ENCODE data around the gene SPATA22. TPM values are rescaled to one million over a fixed set of nuclear protein-coding genes. Genes with fewer than 3 reads are reported as not detected.
A peak's percentile ranks its signal among the peaks of the same experiment; 100 is the strongest.
"Not testable (repeated sequence)": the region's sequence is repeated elsewhere in the genome, so short reads cannot be mapped to it uniquely, and the experiment has no call there.

Gene SPATA22
- total RNA-seq, 1 donor from 2014 or later: 0.75 TPM

DNA sequence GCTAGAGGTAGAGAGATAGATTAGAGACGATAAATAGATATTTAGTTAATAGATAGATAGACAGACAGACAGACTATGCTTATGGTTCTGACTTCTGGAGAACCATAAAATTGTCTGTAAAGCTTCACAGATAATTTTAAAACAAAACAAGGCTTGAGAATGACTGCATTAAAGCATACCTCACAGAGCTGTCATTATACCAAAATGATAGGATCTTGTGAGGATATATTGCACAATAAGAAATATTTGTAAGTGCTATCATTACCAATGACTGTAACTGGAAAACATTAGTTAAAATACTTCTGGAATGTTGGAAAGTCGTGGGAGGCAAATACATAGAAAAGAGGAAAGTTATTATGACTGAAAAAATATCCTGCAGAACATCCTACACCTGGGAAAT is 69.8 kb downstream of the SPATA22 start:
- ATAC-seq (no peak), DNase-seq (no peak)
- no peaks in the 10 kb centered on the region for H3K4me1 ChIP-seq
- no peaks in the 10 kb centered on the region for H3K36me3 ChIP-seq
- H3K27me3 ChIP-seq: no peaks in the 10 kb centered on the region
- intact Hi-C loops (cut with DNase I): no loop called here
- no peak for TF ChIP-seq CTCF (IDR thresholded peaks at IDR 0.05)
- no peak overlapping the region for H3K27ac ChIP-seq
- no peak overlapping the region for H3K4me3 ChIP-seq
- H3K9me3 ChIP-seq: no peaks in the 10 kb centered on the region

- DNase-seq: no peak
- intact Hi-C loops (cut with DNase I): no loop called here
- Histone ChIP-seq H3K4me1 (no peaks in the 10 kb centered on the region), H3K9me3 (no peaks in the 10 kb centered on the region), H3K27ac (no peak overlapping the region), H3K36me3 (no peaks in the 10 kb centered on the region), H3K27me3 (peaks cover 3% of the 10 kb centered on the region), H3K4me3 (no peak overlapping the region)
- ATAC-seq: no peak
- TF ChIP-seq CTCF (IDR thresholded peaks at IDR 0.05): no peak
Observed at GRCh38 chr17:3400055-3400454, 71.6 kb downstream of the SPATA22 start.

DNA sequence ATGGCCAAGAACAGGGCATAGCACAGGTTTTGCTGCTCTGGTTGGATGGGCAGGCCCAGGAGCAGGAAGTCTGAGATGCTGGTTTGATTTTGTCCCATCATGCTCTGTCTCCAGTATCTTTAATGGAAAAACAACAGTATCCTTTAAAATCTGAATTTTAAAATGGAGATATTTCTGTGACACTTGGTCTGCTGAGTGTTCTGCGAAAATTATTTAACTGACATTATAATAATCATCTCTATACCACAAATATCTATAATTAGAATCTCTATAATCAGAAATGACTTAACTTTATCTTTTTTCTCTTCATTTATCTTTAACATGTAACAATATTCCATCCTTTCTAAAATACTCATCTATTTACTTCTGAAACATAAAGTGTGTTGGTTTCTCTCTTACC is 73.3 kb downstream of the SPATA22 start, which contains the start of gene OR1E1:
OR1E1 (minus strand) TSS at position 101 of the 400 bp plus-strand sequence; CDS start at position 101, 0 bp downstream.
- no peak for ATAC-seq
- no peak within 1 kb of the TSS for H3K4me3 ChIP-seq
- no peak for TF ChIP-seq CTCF (IDR thresholded peaks at IDR 0.05)

DNA sequence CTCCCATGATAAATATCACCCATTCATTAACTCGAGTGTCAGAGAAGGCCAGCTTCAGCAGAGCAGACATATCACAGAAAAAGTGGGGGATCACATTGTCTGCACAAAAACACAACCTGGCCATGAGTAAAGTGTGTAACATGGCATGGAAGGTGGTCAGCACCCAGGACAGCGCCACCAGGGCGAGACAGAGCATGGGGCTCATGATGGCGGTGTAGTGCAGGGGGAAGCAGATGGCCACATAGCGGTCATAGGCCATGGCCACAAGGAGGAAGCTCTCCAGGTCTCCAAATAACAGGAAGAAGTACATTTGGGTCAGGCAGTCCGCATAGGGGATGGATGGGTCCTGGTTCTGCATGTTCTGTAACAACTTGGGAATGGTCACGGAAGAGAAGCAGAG is 73.8 kb downstream of the SPATA22 start:
- H3K36me3 ChIP-seq; H3K4me1 ChIP-seq; intact Hi-C loops (cut with DNase I); DNase-seq; H3K9me3 ChIP-seq; H3K27me3 ChIP-seq; H3K27ac ChIP-seq; H3K4me3 ChIP-seq: not testable (repeated sequence)
- peak; percentile 55 for ATAC-seq

More for the DNA sequence above, 73.3 kb downstream of the SPATA22 start, which contains the start of gene OR1E1:
- no peak for DNase-seq
- Histone ChIP-seq H3K27me3 (peaks cover 6% of the 10 kb centered on the region), H3K4me1 (no peaks in the 10 kb centered on the region), H3K27ac (no peak within 1 kb of the TSS), H3K9me3 (no peaks in the 10 kb centered on the region), H3K36me3 (no peaks in the 10 kb centered on the region)
- intact Hi-C loops (cut with DNase I): no loop called here

Other genes starting within 250 kb of the SPATA22 start
- gene OR3A1, start 173.5 kb downstream of the SPATA22 start, total RNA-seq: not detected
- gene OR3A2, start 85.5 kb downstream of the SPATA22 start, total RNA-seq: not detected
- not detected for gene OR1E1, start 73.4 kb downstream of the SPATA22 start, total RNA-seq
- gene OR3A3, start 60.4 kb downstream of the SPATA22 start, total RNA-seq: not detected
- not detected for gene OR1E2, start 38.0 kb downstream of the SPATA22 start, total RNA-seq
- 8.2 TPM for gene ASPA, start 4.2 kb upstream of the SPATA22 start, total RNA-seq
- 0.26 TPM for gene TRPV3, start 86.0 kb upstream of the SPATA22 start, total RNA-seq
- gene TRPV1, start 137.6 kb upstream of the SPATA22 start, total RNA-seq: 2.9 TPM
- gene SHPK, start 164.4 kb upstream of the SPATA22 start, total RNA-seq: 10.4 TPM
- gene CTNS, start 164.9 kb upstream of the SPATA22 start, total RNA-seq: 23.3 TPM
- gene TAX1BP3, start 196.8 kb upstream of the SPATA22 start, total RNA-seq: 108 TPM
- 28.6 TPM for gene EMC6, start 197.0 kb upstream of the SPATA22 start, total RNA-seq
- gene P2RX5, start 224.3 kb upstream of the SPATA22 start, total RNA-seq: 1.6 TPM